NCI-H2107 (cell line): ENCODE measurements around the gene ARMC2.
"Not testable (repeated sequence)": the region's sequence is repeated elsewhere in the genome, so short reads cannot be mapped to it uniquely, and the experiment has no call there.

Experiments
- DNase-seq: peaks from one replicate; lab custom pipeline; 2025; lab: John Stamatoyannopoulos, UW

The ARMC2 gene

GRCh38 chr6:108848116-108848868 lies at the start of gene ARMC2:
Gene ARMC2 (plus strand): TSS chr6:108848422. CDS start chr6:108854268, 5,846 bp downstream.
- DNase-seq, result peak; percentile 70

- no peak for DNase-seq
These were observed 49.4 kb upstream of the ARMC2 start for GRCh38 chr6:108798670-108799353.

GRCh38 chr6:108799354-108799717 lies 48.9 kb upstream of the ARMC2 start:
- no peak for DNase-seq

- DNase-seq, result no peak
These were observed 48.4 kb upstream of the ARMC2 start for GRCh38 chr6:108799791-108800190.

- no peak for DNase-seq
These were observed 47.8 kb upstream of the ARMC2 start for GRCh38 chr6:108800427-108800864.

GRCh38 chr6:108801366-108801765 lies 46.9 kb upstream of the ARMC2 start:
- peak; percentile 61 for DNase-seq

GRCh38 chr6:108803982-108804490 lies 44.2 kb upstream of the ARMC2 start:
- no peak for DNase-seq

GRCh38 chr6:108804956-108805355 lies 43.3 kb upstream of the ARMC2 start:
- no peak for DNase-seq

- no peak for DNase-seq
These were observed 42.5 kb upstream of the ARMC2 start for GRCh38 chr6:108805611-108806167.

GRCh38 chr6:108806171-108806570 lies 42.1 kb upstream of the ARMC2 start:
- DNase-seq, result no peak

- no peak for DNase-seq
These were observed 41.6 kb upstream of the ARMC2 start for GRCh38 chr6:108806665-108807064.

- DNase-seq, result no peak
These were observed 40.3 kb upstream of the ARMC2 start for GRCh38 chr6:108807928-108808327.

GRCh38 chr6:108809211-108809610 lies 39.0 kb upstream of the ARMC2 start:
- DNase-seq, result no peak

- DNase-seq, result no peak
These were observed 38.1 kb upstream of the ARMC2 start for GRCh38 chr6:108810057-108810643.

- no peak for DNase-seq
These were observed 36.7 kb upstream of the ARMC2 start for GRCh38 chr6:108811490-108811889.

GRCh38 chr6:108813218-108813617 lies 35.0 kb upstream of the ARMC2 start:
- not testable (repeated sequence) for DNase-seq

- DNase-seq, result not testable (repeated sequence)
These were observed 30.9 kb upstream of the ARMC2 start for GRCh38 chr6:108817276-108817675.

- no peak for DNase-seq
These were observed 28.2 kb upstream of the ARMC2 start for GRCh38 chr6:108820006-108820405.

GRCh38 chr6:108822401-108822800 lies 25.8 kb upstream of the ARMC2 start:
- no peak for DNase-seq

GRCh38 chr6:108825326-108825725 lies 22.9 kb upstream of the ARMC2 start:
- no peak for DNase-seq

GRCh38 chr6:108831104-108831503 lies 17.1 kb upstream of the ARMC2 start:
- DNase-seq, result no peak

GRCh38 chr6:108832738-108833137 lies 15.5 kb upstream of the ARMC2 start:
- no peak for DNase-seq
